Measurements from ENCODE around the gene CARD16. TPM values are rescaled to one million over a fixed set of nuclear protein-coding genes. Genes with fewer than 3 reads are reported as not detected.
"Not testable (repeated sequence)": the region's sequence is repeated elsewhere in the genome, so short reads cannot be mapped to it uniquely, and the experiment has no call there.

CARD16 gene
- total RNA-seq, 1 experiment from 2014 or later = 14.4 TPM

DNA sequence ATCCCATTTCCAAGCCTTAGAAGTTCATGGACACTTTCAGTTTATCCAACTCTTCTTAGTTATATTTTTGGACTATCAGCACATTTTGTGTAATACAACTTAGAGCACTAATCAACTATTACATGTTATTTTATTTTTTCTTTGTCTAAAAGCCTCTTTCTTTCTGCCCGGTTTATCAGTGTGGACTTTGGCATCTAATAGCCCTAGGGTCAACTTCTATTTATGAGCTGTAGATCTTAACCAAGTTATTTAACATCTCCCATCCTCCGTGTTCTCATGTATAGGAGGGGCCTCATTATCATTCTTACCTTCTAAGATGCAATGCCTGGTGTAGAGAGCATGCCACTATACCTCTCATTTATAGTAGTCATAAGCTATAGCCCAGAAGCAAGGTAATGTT is 4.4 kb downstream of the CARD16 start:
- Mint-ChIP-seq H3K36me3 (ENCODE audit: insufficient read depth, unreplicated experiment) (peaks cover 7% of the 10 kb centered on the region), H3K27me3 (ENCODE audit: insufficient read depth, unreplicated experiment) (no peaks in the 10 kb centered on the region), H3K4me1 (ENCODE audit: insufficient read depth, unreplicated experiment) (peaks cover 37% of the 10 kb centered on the region), H3K4me3 (ENCODE audit: unreplicated experiment) (no peak overlapping the region), H3K27ac (ENCODE audit: low read depth, unreplicated experiment) (no peak overlapping the region), H3K9me3 (ENCODE audit: unreplicated experiment) (no peaks in the 10 kb centered on the region)
- POLR2A ChIA-PET = interaction anchor here (1.2 kb wide), 1 partner anchor 73 kb away, joined by 4 read pairs; the partner anchor contains the start of gene CASP4
- BruUV-seq (replicated peaks) = no TSS peak
- intact Hi-C loops (cut with micrococcal nuclease) = loop anchor here (10.0 kb wide), 1 partner anchor 94 kb away; the partner anchor contains the start of gene CARD18
- TF ChIP-seq, protein P1, sequence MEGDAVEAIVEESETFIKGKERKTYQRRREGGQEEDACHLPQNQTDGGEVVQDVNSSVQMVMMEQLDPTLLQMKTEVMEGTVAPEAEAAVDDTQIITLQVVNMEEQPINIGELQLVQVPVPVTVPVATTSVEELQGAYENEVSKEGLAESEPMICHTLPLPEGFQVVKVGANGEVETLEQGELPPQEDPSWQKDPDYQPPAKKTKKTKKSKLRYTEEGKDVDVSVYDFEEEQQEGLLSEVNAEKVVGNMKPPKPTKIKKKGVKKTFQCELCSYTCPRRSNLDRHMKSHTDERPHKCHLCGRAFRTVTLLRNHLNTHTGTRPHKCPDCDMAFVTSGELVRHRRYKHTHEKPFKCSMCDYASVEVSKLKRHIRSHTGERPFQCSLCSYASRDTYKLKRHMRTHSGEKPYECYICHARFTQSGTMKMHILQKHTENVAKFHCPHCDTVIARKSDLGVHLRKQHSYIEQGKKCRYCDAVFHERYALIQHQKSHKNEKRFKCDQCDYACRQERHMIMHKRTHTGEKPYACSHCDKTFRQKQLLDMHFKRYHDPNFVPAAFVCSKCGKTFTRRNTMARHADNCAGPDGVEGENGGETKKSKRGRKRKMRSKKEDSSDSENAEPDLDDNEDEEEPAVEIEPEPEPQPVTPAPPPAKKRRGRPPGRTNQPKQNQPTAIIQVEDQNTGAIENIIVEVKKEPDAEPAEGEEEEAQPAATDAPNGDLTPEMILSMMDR (IDR thresholded peaks at IDR 0.05; ENCODE audit: unreplicated experiment) = no peak
- CTCF ChIA-PET = no interaction called here
- DNase-seq (ENCODE audit: unreplicated experiment) = no peak

DNA sequence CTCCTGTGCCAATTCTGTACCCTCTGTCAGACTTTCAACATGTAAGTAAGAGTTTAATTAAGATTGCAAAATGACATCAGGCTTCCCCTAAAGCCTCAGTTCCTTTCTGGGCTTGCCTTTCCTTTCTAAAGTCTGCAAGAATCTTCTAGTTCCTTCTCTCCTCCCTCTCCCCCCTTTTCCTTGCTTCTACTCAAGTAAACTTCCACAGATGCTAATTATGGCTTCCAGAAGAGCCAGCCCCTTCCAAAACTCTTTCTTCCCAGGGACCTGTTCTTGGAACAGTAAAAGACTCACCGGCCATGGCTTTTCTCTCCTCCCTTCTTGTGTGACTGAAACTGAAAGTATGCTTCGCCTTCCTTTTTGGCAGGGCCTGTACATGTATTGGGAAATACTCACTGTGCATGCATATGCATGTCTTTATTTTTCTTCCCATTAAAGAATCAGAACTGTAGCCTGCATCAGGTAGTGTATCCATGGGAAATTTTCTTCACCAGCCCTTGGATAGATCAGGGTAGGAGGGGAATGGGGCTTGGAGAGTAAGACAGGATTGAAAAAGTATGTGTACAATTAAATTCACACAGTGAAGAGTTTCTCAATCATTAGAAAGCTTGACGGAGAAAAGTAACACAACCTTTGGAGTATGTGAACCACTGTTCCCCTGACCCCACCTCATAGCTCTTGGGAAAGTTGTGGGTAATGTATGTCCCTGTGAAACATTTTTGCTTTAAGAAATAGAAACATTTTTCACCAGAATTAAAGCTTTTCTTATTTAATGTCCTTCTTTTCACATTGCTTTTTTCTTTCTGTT is 10.1 kb downstream of the CARD16 start, which contains the start of gene CASP1:
Gene CASP1 (minus strand): TSS at position 332 of the 808 bp plus-strand sequence. CDS start 31 bp downstream, at position 301.
- peak within 1 kb of the TSS; percentile 90 for H3K4me3 Mint-ChIP-seq (ENCODE audit: unreplicated experiment)
- H3K4me1 Mint-ChIP-seq (ENCODE audit: insufficient read depth, unreplicated experiment) = peaks cover 31% of the 10 kb centered on the region
- no TSS peak for BruUV-seq (replicated peaks)
- H3K27me3 Mint-ChIP-seq (ENCODE audit: insufficient read depth, unreplicated experiment) = no peaks in the 10 kb centered on the region
- CTCF ChIA-PET = interaction anchor here (0.6 to 0.8 kb wide), 2 partner anchors 113 to 770 kb away, joined by 3 read pairs; no protein-coding TSS in a partner anchor
- intact Hi-C loops (cut with micrococcal nuclease) = no loop called here
- no peaks in the 10 kb centered on the region for H3K36me3 Mint-ChIP-seq (ENCODE audit: insufficient read depth, unreplicated experiment)
- peak within 1 kb of the TSS; percentile 90 for H3K27ac Mint-ChIP-seq (ENCODE audit: low read depth, unreplicated experiment)
- POLR2A ChIA-PET = interaction anchor here (0.7 to 1.4 kb wide), 6 partner anchors 9 to 190 kb away, joined by 3 to 11 read pairs (median 4); partner anchors contain the start of genes CARD16 and CASP4
- TF ChIP-seq, protein P1 (IDR thresholded peaks at IDR 0.05; ENCODE audit: unreplicated experiment) = no peak
- H3K9me3 Mint-ChIP-seq (ENCODE audit: unreplicated experiment) = no peaks in the 10 kb centered on the region
- peak; percentile 91 for DNase-seq (ENCODE audit: unreplicated experiment)

DNA sequence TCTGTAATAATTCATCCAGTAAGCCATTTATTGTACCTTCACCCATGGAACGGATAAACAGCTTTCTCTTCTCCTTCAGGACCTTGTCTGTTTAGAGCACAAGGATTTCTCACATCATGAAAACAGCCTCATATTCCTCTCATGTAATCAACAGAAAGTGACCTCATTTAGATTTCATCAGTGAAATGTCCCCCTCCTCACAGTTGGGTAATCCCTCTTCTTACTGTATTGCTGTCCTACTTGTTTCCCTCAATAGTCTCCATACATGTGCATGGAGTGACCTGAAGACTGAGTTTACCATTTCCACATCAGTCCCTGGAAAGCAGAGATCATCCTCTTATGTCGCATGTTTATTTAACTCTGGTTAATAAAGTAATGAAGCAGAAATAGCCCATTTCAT is 10.7 kb downstream of the CARD16 start:
- H3K9me3 Mint-ChIP-seq (ENCODE audit: unreplicated experiment); H3K27me3 Mint-ChIP-seq (ENCODE audit: insufficient read depth, unreplicated experiment); H3K36me3 Mint-ChIP-seq (ENCODE audit: insufficient read depth, unreplicated experiment); intact Hi-C loops (cut with micrococcal nuclease); DNase-seq (ENCODE audit: unreplicated experiment); CTCF ChIA-PET: not testable (repeated sequence)
- Mint-ChIP-seq H3K4me3 (ENCODE audit: unreplicated experiment) (peak overlapping the region; percentile 90), H3K4me1 (ENCODE audit: insufficient read depth, unreplicated experiment) (peaks cover 31% of the 10 kb centered on the region), H3K27ac (ENCODE audit: low read depth, unreplicated experiment) (peak overlapping the region; percentile 90)
- POLR2A ChIA-PET = interaction anchor here (0.7 to 1.4 kb wide), 6 partner anchors 9 to 140 kb away, joined by 3 to 12 read pairs (median 4); partner anchors contain the start of gene CASP4
- BruUV-seq (replicated peaks) = TSS peak; percentile 44

DNA sequence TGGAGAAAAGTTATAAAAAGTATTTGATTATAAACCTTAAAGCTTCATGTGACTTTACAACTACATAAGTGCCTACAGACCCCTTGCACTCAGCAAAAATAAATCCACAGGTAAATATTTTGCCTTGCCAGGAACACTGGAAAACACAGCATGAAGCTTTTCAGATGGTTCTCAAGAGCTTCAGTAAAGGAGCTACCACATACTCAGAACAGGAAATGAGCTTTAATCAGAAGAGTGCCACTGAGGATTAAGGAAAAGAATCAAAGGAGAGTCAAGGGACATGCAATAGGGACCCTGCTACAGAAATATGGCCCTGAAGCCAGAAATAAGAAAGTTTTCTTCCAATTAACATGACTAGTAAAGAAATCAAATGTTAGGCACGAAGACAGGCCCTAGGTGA is 11.4 kb downstream of the CARD16 start:
- no peaks in the 10 kb centered on the region for H3K9me3 Mint-ChIP-seq (ENCODE audit: unreplicated experiment)

More for the DNA sequence above, 11.4 kb downstream of the CARD16 start:
- Mint-ChIP-seq H3K36me3 (ENCODE audit: insufficient read depth, unreplicated experiment) (peaks cover 11% of the 10 kb centered on the region), H3K4me1 (ENCODE audit: insufficient read depth, unreplicated experiment) (peaks cover 31% of the 10 kb centered on the region), H3K27me3 (ENCODE audit: insufficient read depth, unreplicated experiment) (no peaks in the 10 kb centered on the region), H3K4me3 (ENCODE audit: unreplicated experiment) (peak overlapping the region; percentile 90), H3K27ac (ENCODE audit: low read depth, unreplicated experiment) (peak overlapping the region; percentile 90)
- POLR2A ChIA-PET = interaction anchor here (0.7 to 1.5 kb wide), 7 partner anchors 10 to 139 kb away, joined by 3 to 12 read pairs (median 3); partner anchors contain the start of gene CASP4
- intact Hi-C loops (cut with micrococcal nuclease) = no loop called here
- CTCF ChIA-PET = no interaction called here
- no peak for DNase-seq (ENCODE audit: unreplicated experiment)
- TF ChIP-seq, protein P1 (IDR thresholded peaks at IDR 0.05; ENCODE audit: unreplicated experiment) = no peak
- no TSS peak for BruUV-seq (replicated peaks)
